Measurements from ENCODE around the gene DUS3L. TPM values are rescaled to one million over a fixed set of nuclear protein-coding genes. Genes with fewer than 3 reads are reported as not detected.

The DUS3L gene
- polyA plus RNA-seq (ENCODE audit: insufficient read length) = 26.2 TPM
- long read RNA-seq, donor 1, partial matches to known transcripts = 5 of 6 reads
- long read RNA-seq, donor 1, other reads (novel, unspliced or antisense) = 0 of 6 reads
- long read RNA-seq, donor 2, transcript DUS3L-201 (13 exons, 2,113 nt) = major isoform, 5 of 8 reads
- long read RNA-seq, donor 2, partial matches to known transcripts = 0 of 8 reads
- long read RNA-seq, donor 2, other reads (novel, unspliced or antisense) = 0 of 8 reads
- long read RNA-seq, donor 3, partial matches to known transcripts = 0 of 3 reads
- long read RNA-seq, donor 3, other reads (novel, unspliced or antisense) = 0 of 3 reads
- long read RNA-seq, donor 4 = 0 reads
- long read RNA-seq, donor 5, partial matches to known transcripts = 0 of 4 reads
- long read RNA-seq, donor 5, other reads (novel, unspliced or antisense) = 0 of 4 reads
- long read RNA-seq, donor 6, partial matches to known transcripts = 8 of 11 reads
- long read RNA-seq, donor 6, other reads (novel, unspliced or antisense) = 0 of 11 reads
- long read RNA-seq, donor 7, transcript DUS3L-201 (13 exons, 2,113 nt) = major isoform, 7 of 18 reads
- long read RNA-seq, donor 7, partial matches to known transcripts = 8 of 18 reads
- long read RNA-seq, donor 7, other reads (novel, unspliced or antisense) = 0 of 18 reads
- long read RNA-seq, donor 8, partial matches to known transcripts = 0 of 3 reads
- long read RNA-seq, donor 8, other reads (novel, unspliced or antisense) = 0 of 3 reads

- peak; percentile 95 for DNase-seq
These were observed at the start of gene DUS3L for GRCh38 chr19:5790559-5791520. DUS3L (minus strand) TSS chr19:5791163; CDS start chr19:5791141, 22 bp downstream.

- no peak for DNase-seq
These were observed 48.4 kb upstream of the DUS3L start, which contains the start of gene FUT6 for GRCh38 chr19:5839065-5840017. FUT6 (minus strand) TSS chr19:5839702; CDS start chr19:5832567, 7,135 bp downstream.

GRCh38 chr19:5838353-5839064 lies 47.5 kb upstream of the DUS3L start:
- DNase-seq = no peak

- no peak for DNase-seq
These were observed 46.9 kb upstream of the DUS3L start for GRCh38 chr19:5837761-5838352.

GRCh38 chr19:5832527-5833216 lies 41.7 kb upstream of the DUS3L start:
- no peak for DNase-seq

- DNase-seq = no peak
These were observed 41.1 kb upstream of the DUS3L start for GRCh38 chr19:5832061-5832460.

GRCh38 chr19:5831159-5831558 lies 40.2 kb upstream of the DUS3L start:
- DNase-seq = no peak

GRCh38 chr19:5829567-5830310 lies 38.8 kb upstream of the DUS3L start:
- DNase-seq = no peak

- peak; percentile 87 for DNase-seq
These were observed 38.0 kb upstream of the DUS3L start for GRCh38 chr19:5828661-5829566.

GRCh38 chr19:5827891-5828660 lies 37.1 kb upstream of the DUS3L start:
- DNase-seq = peak; percentile 93

- DNase-seq = no peak
These were observed 36.5 kb upstream of the DUS3L start for GRCh38 chr19:5827342-5827890.

- DNase-seq = peak; percentile 82
These were observed 35.8 kb upstream of the DUS3L start for GRCh38 chr19:5826531-5827341.

- no peak for DNase-seq
These were observed 34.2 kb upstream of the DUS3L start for GRCh38 chr19:5825178-5825577.

- no peak for DNase-seq
These were observed 33.8 kb upstream of the DUS3L start for GRCh38 chr19:5824751-5825150.

Data from left kidney (tissue), 8 donors.